VCaP (cell line): ENCODE data around the gene VOPP1.

Experiments
- H3K27ac ChIP-seq: fragments of 450-650 bp; 2 replicates; pipeline ENCODE4 v1.5.1; 2017
- TF ChIP-seq, protein P1 (sequence below): fragments of 450-650 bp; conservative IDR thresholded peaks from 2 replicates; pipeline ENCODE4 v1.5.1; 2017; ENCODE audit warnings: mild to moderate bottlenecking, moderate library complexity

Gene VOPP1

DNA sequence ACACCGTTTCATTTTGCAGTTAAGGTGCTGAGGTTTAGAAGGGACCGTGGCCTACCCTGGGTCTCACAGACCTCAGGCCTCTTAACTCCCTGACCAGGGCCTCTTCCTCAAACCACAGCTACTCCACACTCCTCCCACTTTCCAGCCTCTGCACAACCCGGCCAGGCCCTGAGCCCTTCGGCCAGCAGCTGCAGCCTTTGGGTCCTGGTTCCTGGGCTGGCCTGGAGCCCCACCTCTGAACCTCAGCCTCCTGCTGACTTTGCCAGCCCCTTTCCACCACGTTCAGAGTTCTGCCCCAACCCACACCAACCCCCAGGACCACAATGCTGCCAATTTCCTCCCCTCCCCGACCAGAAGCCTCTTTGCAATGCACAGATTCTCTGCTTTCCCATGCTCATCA lies 84.1 kb downstream of the VOPP1 start:
- no peak overlapping the region for H3K27ac ChIP-seq
- TF ChIP-seq, protein P1, sequence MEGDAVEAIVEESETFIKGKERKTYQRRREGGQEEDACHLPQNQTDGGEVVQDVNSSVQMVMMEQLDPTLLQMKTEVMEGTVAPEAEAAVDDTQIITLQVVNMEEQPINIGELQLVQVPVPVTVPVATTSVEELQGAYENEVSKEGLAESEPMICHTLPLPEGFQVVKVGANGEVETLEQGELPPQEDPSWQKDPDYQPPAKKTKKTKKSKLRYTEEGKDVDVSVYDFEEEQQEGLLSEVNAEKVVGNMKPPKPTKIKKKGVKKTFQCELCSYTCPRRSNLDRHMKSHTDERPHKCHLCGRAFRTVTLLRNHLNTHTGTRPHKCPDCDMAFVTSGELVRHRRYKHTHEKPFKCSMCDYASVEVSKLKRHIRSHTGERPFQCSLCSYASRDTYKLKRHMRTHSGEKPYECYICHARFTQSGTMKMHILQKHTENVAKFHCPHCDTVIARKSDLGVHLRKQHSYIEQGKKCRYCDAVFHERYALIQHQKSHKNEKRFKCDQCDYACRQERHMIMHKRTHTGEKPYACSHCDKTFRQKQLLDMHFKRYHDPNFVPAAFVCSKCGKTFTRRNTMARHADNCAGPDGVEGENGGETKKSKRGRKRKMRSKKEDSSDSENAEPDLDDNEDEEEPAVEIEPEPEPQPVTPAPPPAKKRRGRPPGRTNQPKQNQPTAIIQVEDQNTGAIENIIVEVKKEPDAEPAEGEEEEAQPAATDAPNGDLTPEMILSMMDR = no peak

DNA sequence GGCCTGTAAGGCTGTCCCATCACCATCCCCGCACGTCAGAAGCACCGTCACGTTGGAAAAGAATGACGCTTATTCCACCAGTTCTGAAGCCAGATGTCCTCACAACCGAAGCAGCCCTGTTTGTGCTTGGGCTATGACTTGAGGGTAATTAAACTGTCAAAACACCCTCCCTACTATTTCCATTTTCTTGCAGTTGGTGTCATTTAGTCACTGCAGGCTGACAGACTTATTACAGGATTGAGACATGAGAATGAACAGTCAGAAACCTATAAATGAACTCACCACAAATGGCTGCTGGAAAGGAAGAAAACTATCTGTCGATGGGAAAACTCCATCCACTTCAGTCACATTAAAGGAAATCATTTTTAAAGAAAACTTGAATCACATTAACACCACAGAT lies 85.3 kb downstream of the VOPP1 start:
- TF ChIP-seq, protein P1 = no peak
- H3K27ac ChIP-seq = no peak overlapping the region

DNA sequence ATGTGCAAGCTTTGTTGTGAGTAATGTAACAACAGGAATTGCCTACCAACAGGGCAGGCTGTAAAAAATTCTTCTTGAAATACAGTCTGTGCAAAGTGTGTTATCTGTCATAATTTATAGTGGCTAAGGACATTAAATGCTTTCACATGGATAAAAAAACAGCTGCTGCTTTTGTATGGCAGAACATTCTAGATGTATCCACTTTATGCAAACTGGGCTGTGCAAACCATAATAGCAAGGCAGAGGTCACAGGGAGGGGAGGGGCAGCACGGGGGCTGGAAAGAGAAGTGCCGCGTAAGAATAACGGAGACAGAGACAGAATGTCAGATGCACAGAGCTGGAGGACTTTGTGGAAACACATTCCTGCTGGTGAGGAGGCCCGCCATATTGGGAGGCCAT lies 86.1 kb downstream of the VOPP1 start:
- TF ChIP-seq, protein P1 = no peak
- H3K27ac ChIP-seq = no peak overlapping the region

DNA sequence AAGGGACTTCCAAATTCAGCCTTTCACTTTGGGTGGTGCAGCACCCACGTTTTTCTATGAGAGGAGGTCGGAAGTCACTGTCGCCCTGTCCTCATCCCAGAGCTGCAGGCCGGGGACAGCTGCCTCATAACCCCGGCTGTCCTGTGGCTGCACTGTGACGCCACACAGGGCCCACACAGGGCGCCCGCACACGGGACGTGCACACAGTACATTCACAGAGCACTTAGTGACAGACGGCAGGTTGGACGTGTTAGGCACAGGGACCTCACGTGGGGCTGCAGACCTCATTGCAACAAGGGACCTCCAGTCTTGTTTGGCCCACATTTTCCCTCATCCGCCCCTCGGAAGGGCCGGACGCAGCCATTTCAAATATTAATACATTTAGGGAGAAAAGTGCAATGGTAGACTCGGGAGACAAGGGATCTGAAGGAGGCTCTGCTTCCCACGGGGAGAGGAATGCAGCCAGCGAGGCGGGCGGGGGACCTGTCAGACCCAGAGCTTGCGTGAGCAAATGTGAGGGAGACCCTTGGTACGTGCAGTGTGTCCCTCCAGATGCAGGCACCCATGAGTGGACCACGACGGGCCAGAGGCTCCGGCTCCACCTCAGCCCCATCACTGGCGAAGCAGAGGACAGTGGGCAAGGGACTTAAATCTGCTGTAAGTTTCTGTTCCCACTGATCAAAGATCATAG lies 86.7 kb downstream of the VOPP1 start:
- TF ChIP-seq, protein P1 = no peak
- H3K27ac ChIP-seq = no peak overlapping the region

DNA sequence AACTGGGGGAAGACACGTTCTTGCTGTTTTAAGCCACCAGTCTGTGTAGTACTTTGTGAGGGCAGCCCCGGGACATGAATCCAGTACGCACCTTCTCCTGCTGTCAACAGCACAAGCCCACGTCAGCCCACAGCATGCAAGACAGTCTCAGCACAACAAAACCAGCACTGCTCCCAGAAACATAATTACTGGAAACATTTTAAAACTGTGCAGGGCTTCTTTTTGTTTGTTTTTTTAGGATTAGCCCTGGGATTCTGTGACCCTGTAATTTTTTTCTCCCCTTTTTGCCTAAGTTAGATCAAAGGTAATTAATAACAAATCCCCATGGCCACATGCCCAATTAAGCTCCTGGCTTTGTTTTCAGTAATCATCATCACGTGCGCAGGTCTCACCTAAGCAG lies 87.5 kb downstream of the VOPP1 start:
- H3K27ac ChIP-seq = no peak overlapping the region
- TF ChIP-seq, protein P1 = no peak

DNA sequence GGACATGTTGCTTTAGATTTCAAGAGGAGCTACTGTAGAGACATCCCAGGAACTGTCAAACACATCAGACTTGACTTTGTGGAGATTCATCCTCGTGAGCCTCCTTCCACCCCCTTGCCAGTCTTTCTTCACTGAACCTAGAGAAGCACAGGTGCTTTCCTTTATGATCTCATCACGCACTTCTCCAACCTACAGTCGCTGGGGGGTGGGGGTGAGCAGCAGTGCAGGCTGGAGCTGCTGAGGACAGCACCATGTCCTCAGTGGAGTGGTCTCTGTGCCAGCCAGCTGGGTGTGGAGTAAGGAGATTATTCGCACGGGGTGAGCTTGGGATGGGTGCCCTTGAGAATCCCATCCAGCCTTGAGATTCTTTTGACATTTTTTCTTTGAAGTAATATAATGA lies 88.1 kb downstream of the VOPP1 start:
- H3K27ac ChIP-seq = no peak overlapping the region
- TF ChIP-seq, protein P1 = no peak

DNA sequence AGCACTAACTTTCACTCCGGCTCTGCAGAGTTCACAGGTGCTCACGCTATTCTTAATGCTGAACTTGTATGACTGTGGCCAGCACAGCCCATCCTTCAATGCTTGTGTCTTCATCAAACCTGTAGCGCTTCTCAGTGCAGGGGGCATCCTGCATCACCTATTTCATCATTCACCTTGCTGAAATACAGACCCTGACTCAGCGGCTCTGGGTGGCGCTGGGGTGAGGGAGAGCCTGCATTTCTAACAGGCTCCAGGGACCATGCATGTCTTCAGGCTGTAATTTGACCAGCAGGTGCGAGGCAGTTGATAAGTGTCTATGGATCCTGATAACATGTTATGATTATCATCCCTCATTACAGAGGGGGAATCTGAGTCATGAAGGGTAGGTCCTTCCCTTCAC lies 89.3 kb downstream of the VOPP1 start:
- TF ChIP-seq, protein P1 = no peak
- H3K27ac ChIP-seq = no peak overlapping the region
